ENCODE results near the gene CARD10. TPM values are rescaled to one million over a fixed set of nuclear protein-coding genes. Genes with fewer than 3 reads are reported as not detected.

Gene CARD10
- total RNA-seq, 1 donor from 2014 or later, result 46.7 TPM

- Mint-ChIP-seq H3K9me3 (ENCODE audit: low read depth) (no peaks in the 10 kb centered on the region), H3K27me3 (no peaks in the 10 kb centered on the region), H3K4me1 (ENCODE audit: low read depth) (peaks cover 47% of the 10 kb centered on the region), H3K4me3 (ENCODE audit: low read depth) (no peak overlapping the region), H3K27ac (no peak overlapping the region), H3K36me3 (ENCODE audit: insufficient read depth) (peaks cover 21% of the 10 kb centered on the region)
- no peak for DNase-seq (ENCODE audit: low spot score, unreplicated experiment)
- no peak for TF ChIP-seq CTCF (IDR thresholded peaks at IDR 0.05; ENCODE audit: unreplicated experiment)
Observed at GRCh38 chr22:37499789-37500540, 19.2 kb downstream of the CARD10 start.

GRCh38 chr22:37499027-37499707, 20.0 kb downstream of the CARD10 start:
- peaks cover 20% of the 10 kb centered on the region for H3K36me3 Mint-ChIP-seq (ENCODE audit: insufficient read depth)
- no peaks in the 10 kb centered on the region for H3K9me3 Mint-ChIP-seq (ENCODE audit: low read depth)
- peak overlapping the region; percentile 73 for H3K27ac Mint-ChIP-seq
- no peak for TF ChIP-seq CTCF (IDR thresholded peaks at IDR 0.05; ENCODE audit: unreplicated experiment)
- H3K4me1 Mint-ChIP-seq (ENCODE audit: low read depth), result peaks cover 47% of the 10 kb centered on the region
- no peaks in the 10 kb centered on the region for H3K27me3 Mint-ChIP-seq
- no peak for DNase-seq (ENCODE audit: low spot score, unreplicated experiment)
- no peak overlapping the region for H3K4me3 Mint-ChIP-seq (ENCODE audit: low read depth)

- Mint-ChIP-seq H3K27ac (peak overlapping the region; percentile 33), H3K36me3 (ENCODE audit: insufficient read depth) (peaks cover 24% of the 10 kb centered on the region), H3K4me1 (ENCODE audit: low read depth) (peaks cover 41% of the 10 kb centered on the region), H3K27me3 (no peaks in the 10 kb centered on the region), H3K9me3 (ENCODE audit: low read depth) (no peaks in the 10 kb centered on the region), H3K4me3 (ENCODE audit: low read depth) (no peak overlapping the region)
- peak; percentile 73 for DNase-seq (ENCODE audit: low spot score, unreplicated experiment)
- peak; percentile 80 for TF ChIP-seq CTCF (IDR thresholded peaks at IDR 0.05; ENCODE audit: unreplicated experiment)
Observed at GRCh38 chr22:37498289-37498909, 20.8 kb downstream of the CARD10 start.

- Mint-ChIP-seq H3K4me1 (ENCODE audit: low read depth) (peaks cover 33% of the 10 kb centered on the region), H3K27ac (no peak overlapping the region), H3K9me3 (ENCODE audit: low read depth) (no peaks in the 10 kb centered on the region), H3K27me3 (no peaks in the 10 kb centered on the region), H3K36me3 (ENCODE audit: insufficient read depth) (peaks cover 29% of the 10 kb centered on the region), H3K4me3 (ENCODE audit: low read depth) (no peak overlapping the region)
- TF ChIP-seq CTCF (IDR thresholded peaks at IDR 0.05; ENCODE audit: unreplicated experiment), result no peak
- no peak for DNase-seq (ENCODE audit: low spot score, unreplicated experiment)
Observed at GRCh38 chr22:37497062-37497599, 22.1 kb downstream of the CARD10 start.

GRCh38 chr22:37496651-37497050, 22.6 kb downstream of the CARD10 start:
- no peak for TF ChIP-seq CTCF (IDR thresholded peaks at IDR 0.05; ENCODE audit: unreplicated experiment)
- no peaks in the 10 kb centered on the region for H3K27me3 Mint-ChIP-seq
- H3K9me3 Mint-ChIP-seq (ENCODE audit: low read depth), result no peaks in the 10 kb centered on the region
- peaks cover 28% of the 10 kb centered on the region for H3K4me1 Mint-ChIP-seq (ENCODE audit: low read depth)
- H3K27ac Mint-ChIP-seq, result no peak overlapping the region
- peaks cover 30% of the 10 kb centered on the region for H3K36me3 Mint-ChIP-seq (ENCODE audit: insufficient read depth)
- DNase-seq (ENCODE audit: low spot score, unreplicated experiment), result no peak
- H3K4me3 Mint-ChIP-seq (ENCODE audit: low read depth), result no peak overlapping the region

Data from progenitor cell of endocrine pancreas (in vitro differentiated cells).